Body of pancreas (tissue), 4 donors: Measurements from ENCODE around the gene EIF5A. TPM values are rescaled to one million over a fixed set of nuclear protein-coding genes. Genes with fewer than 3 reads are reported as not detected.

Experiments used
- ATAC-seq: fragments of 150-250 bp; one replicate; pipeline ENCODE4 v1.9.1; 2016
- DNase-seq, 4 donors: peaks; one replicate each; pipeline ENCODE4 v3.0.0-alpha.2; 2019
- H3K27ac ChIP-seq, 4 donors: fragments of 200-600 bp; sonication (generic); 1 replicate in 3 of 4; 2 replicates in 1 of 4; pipeline versions ENCODE4 v1.5.1 to v1.6.1; 2016 to 2019; ENCODE audit warnings: mild to moderate bottlenecking in 1 of 4, mixed read lengths in 1 of 4, moderate library complexity in 1 of 4
- H3K27me3 ChIP-seq, 2 donors: fragments of 200-600 bp; sonication (generic); one replicate each; pipeline ENCODE4 v1.6.0; 2016; ENCODE audit warnings: mild to moderate bottlenecking in 1 of 2
- H3K36me3 ChIP-seq, 2 donors: fragments of 200-600 bp; sonication (generic); replicated peaks in 1 of 2; 2 replicates each; pipeline ENCODE4 v1.5.1; 2016; ENCODE audit warnings: low read depth in 2 of 2; ENCODE audit not compliant: insufficient read depth in 1 of 2
- H3K4me1 ChIP-seq: fragments of 200-600 bp; sonication (generic); one replicate; pipeline ENCODE4 v1.6.0; 2016
- H3K4me3 ChIP-seq, 2 donors: fragments of 200-600 bp; sonication (generic); 1 replicate in 1 of 2; 2 replicates in 1 of 2; pipeline ENCODE4 v1.5.1; 2016 to 2019
- H3K9me3 ChIP-seq, 3 donors: fragments of 200-600 bp; sonication (generic); 1 replicate in 2 of 3; 2 replicates in 1 of 3; pipeline ENCODE4 v1.5.1; 2016
- POLR2A ChIP-seq, 3 donors: fragments of 450-650 bp; IDR thresholded peaks; one replicate each; pipeline ENCODE4 v1.6.1; 2016; ENCODE audit warnings: antibody characterized with exemption in 3 of 3, mild to moderate bottlenecking in 2 of 3
- WGBS, 2 donors: methylation state at CpG; one replicate each; pipeline ENCODE4 v1.1.5; 2017; 5-methylcytosine and 5-hydroxymethylcytosine counted together
- intact Hi-C: fragments of 100-400 bp; cut with DNase I; formaldehyde crosslinking; loops from one replicate; pipeline ENCODE4 v1.15.1; 2023
- total RNA-seq, 2 donors: library from RNA; depleted of rRNA; stranded (reverse); fragments of >200 nt; gene quantifications; one replicate each; pipeline ENCODE4 v1.1.0, GENCODE V29; 2016
- TF ChIP-seq, protein P1 (sequence below), 7 experiments: fragments of 450-650 bp in 4 of 7; fragments of 200-600 bp in 3 of 7; sonication (generic) in 3 of 7; IDR thresholded peaks; one replicate each; pipeline ENCODE4 v1.5.1; 2016 to 2019; ENCODE audit warnings: antibody characterized with exemption in 7 of 7

The EIF5A gene
- total RNA-seq, 2 donors from 2014 or later, result 97.0 to 134 TPM

GRCh38 chr17:7352503-7352889 is 45.1 kb downstream of the EIF5A start:
- intact Hi-C loops, result no loop called here
- TF ChIP-seq, protein P1, sequence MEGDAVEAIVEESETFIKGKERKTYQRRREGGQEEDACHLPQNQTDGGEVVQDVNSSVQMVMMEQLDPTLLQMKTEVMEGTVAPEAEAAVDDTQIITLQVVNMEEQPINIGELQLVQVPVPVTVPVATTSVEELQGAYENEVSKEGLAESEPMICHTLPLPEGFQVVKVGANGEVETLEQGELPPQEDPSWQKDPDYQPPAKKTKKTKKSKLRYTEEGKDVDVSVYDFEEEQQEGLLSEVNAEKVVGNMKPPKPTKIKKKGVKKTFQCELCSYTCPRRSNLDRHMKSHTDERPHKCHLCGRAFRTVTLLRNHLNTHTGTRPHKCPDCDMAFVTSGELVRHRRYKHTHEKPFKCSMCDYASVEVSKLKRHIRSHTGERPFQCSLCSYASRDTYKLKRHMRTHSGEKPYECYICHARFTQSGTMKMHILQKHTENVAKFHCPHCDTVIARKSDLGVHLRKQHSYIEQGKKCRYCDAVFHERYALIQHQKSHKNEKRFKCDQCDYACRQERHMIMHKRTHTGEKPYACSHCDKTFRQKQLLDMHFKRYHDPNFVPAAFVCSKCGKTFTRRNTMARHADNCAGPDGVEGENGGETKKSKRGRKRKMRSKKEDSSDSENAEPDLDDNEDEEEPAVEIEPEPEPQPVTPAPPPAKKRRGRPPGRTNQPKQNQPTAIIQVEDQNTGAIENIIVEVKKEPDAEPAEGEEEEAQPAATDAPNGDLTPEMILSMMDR (IDR thresholded peaks at IDR 0.05), result peak in 5 of 7 experiments; percentile 15 to 58 (median 41)
- no peak for TF ChIP-seq POLR2A (IDR thresholded peaks at IDR 0.05)
- ATAC-seq, result no peak

DNA sequence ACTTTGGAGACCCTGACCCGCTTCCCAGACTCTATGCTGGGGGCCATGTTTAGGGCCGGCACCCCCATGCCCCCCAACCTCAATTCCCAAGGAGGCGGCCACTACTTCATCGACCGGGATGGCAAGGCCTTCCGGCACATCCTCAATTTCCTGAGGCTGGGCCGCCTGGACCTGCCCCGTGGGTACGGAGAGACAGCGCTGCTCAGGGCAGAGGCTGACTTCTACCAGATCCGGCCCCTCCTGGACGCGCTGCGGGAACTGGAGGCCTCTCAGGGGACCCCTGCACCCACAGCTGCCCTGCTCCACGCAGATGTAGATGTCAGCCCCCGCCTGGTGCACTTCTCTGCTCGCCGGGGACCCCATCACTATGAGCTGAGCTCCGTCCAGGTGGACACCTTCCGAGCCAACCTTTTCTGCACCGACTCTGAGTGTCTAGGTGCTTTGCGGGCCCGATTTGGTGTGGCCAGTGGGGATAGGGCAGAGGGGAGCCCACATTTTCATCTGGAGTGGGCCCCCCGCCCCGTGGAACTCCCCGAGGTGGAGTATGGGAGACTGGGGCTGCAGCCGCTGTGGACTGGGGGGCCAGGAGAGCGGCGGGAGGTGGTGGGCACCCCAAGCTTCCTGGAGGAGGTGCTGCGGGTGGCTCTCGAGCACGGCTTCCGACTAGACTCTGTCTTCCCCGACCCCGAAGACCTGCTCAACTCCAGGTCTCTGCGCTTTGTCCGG is 45.6 kb downstream of the EIF5A start:
- DNase-seq (no peak), ATAC-seq (no peak)
- H3K36me3 ChIP-seq, result no peaks in the 10 kb centered on the region
- peak overlapping the region in 3 of 4 donors; percentile 97 to 99 (median 98) for H3K27ac ChIP-seq
- 78 to 85% methylated on average over 12 to 33 of the region's 37 CpGs for WGBS, 2 donors
- H3K4me3 ChIP-seq, result no peak overlapping the region
- H3K27me3 ChIP-seq, result no peaks in the 10 kb centered on the region
- H3K4me1 ChIP-seq, result peaks cover 60% of the 10 kb centered on the region
- no peaks in the 10 kb centered on the region for H3K9me3 ChIP-seq
- no peak for TF ChIP-seq POLR2A (IDR thresholded peaks at IDR 0.05)
- TF ChIP-seq, protein P1 (IDR thresholded peaks at IDR 0.05), result no peak
- intact Hi-C loops, result no loop called here

More at GRCh38 chr17:7352503-7352889, 45.1 kb downstream of the EIF5A start:
- WGBS, 2 donors, result 18% methylated on average over 10 of the region's 10 CpGs
- H3K9me3 ChIP-seq, result no peaks in the 10 kb centered on the region
- peaks cover 65% of the 10 kb centered on the region for H3K4me1 ChIP-seq
- peak overlapping the region; percentile 91 to 99 (median 98) for H3K27ac ChIP-seq
- H3K36me3 ChIP-seq, result no peaks in the 10 kb centered on the region
- no peak for DNase-seq
- peak overlapping the region; percentile 59 to 62 for H3K4me3 ChIP-seq
- no peaks in the 10 kb centered on the region for H3K27me3 ChIP-seq

GRCh38 chr17:7354262-7354843 is 46.9 kb downstream of the EIF5A start:
- Histone ChIP-seq H3K4me3 (no peak overlapping the region), H3K36me3 (no peaks in the 10 kb centered on the region), H3K27me3 (no peaks in the 10 kb centered on the region), H3K9me3 (no peaks in the 10 kb centered on the region), H3K27ac (no peak overlapping the region), H3K4me1 (peaks cover 50% of the 10 kb centered on the region)
- DNase-seq, result no peak
- TF ChIP-seq POLR2A (IDR thresholded peaks at IDR 0.05), result no peak
- TF ChIP-seq, protein P1 (IDR thresholded peaks at IDR 0.05), result no peak
- intact Hi-C loops, result no loop called here
- WGBS, 2 donors, result 61 to 68% methylated on average over 8 to 9 of the region's 9 CpGs
- no peak for ATAC-seq

DNA sequence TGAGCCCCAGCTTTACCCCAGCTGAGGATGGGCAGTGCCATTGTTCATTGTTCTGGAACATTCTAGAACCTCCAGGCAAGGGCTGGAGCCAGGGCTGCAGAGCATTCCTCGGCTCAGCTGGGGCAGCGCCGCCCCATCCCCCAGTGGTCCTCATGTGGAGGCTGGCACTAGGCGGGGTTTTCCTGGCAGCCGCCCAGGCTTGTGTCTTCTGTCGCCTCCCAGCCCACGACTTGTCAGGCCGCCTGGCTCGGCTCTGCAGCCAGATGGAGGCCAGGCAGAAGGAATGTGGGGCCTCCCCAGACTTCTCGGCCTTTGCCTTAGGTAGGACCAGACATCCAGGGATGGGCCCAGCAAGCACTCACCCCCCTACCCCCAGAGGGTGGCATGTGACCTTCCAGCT is 47.6 kb downstream of the EIF5A start, which contains the start of gene TMEM95:
TMEM95 (plus strand) TSS at position 104 of the 400 bp plus-strand sequence; CDS start at position 153, 49 bp downstream.
- no peaks in the 10 kb centered on the region for H3K27me3 ChIP-seq
- H3K4me3 ChIP-seq, result no peak within 1 kb of the TSS
- H3K27ac ChIP-seq, result no peak within 1 kb of the TSS
- no peaks in the 10 kb centered on the region for H3K36me3 ChIP-seq
- TF ChIP-seq, protein P1 (IDR thresholded peaks at IDR 0.05), result no peak
- no peak for TF ChIP-seq POLR2A (IDR thresholded peaks at IDR 0.05)
- 56% methylated on average over 10 of the region's 10 CpGs; no CpG with 5 or more reads in 1 of the 2 donors for WGBS, 2 donors
- DNase-seq (no peak), ATAC-seq (no peak)
- H3K9me3 ChIP-seq, result no peaks in the 10 kb centered on the region
- H3K4me1 ChIP-seq, result peaks cover 43% of the 10 kb centered on the region
- intact Hi-C loops, result no loop called here
